ENCODE results near the gene CLCNKB. TPM values are rescaled to one million over a fixed set of nuclear protein-coding genes. Genes with fewer than 3 reads are reported as not detected.

The CLCNKB gene
- total and polyA plus RNA-seq, 2 donors = 0.10 to 0.95 TPM

GRCh38 chr1:16088996-16089395 lies 45.4 kb downstream of the CLCNKB start:
- DNase-seq (ENCODE audit: extremely low spot score) = no peak
- Histone ChIP-seq H3K27ac (ENCODE audit: low read depth) (no peak overlapping the region), H3K4me1 (ENCODE audit: insufficient read depth) (no peaks in the 10 kb centered on the region), H3K36me3 (ENCODE audit: insufficient read depth) (no peaks in the 10 kb centered on the region), H3K4me3 (ENCODE audit: low read depth, low read length) (no peak overlapping the region)
- WGBS = 79% methylated on average over 9 of the region's 9 CpGs

- Histone ChIP-seq H3K4me3 (ENCODE audit: low read depth, low read length) (no peak overlapping the region), H3K36me3 (ENCODE audit: insufficient read depth) (no peaks in the 10 kb centered on the region), H3K27ac (ENCODE audit: low read depth) (no peak overlapping the region), H3K4me1 (ENCODE audit: insufficient read depth) (no peaks in the 10 kb centered on the region)
- WGBS = 72% methylated on average over 5 of the region's 5 CpGs
- no peak for DNase-seq (ENCODE audit: extremely low spot score)
Measured at GRCh38 chr1:16090076-16090826, 46.7 kb downstream of the CLCNKB start.

- Histone ChIP-seq H3K4me3 (ENCODE audit: low read depth, low read length) (no peak overlapping the region), H3K27ac (ENCODE audit: low read depth) (no peak overlapping the region), H3K36me3 (ENCODE audit: insufficient read depth) (no peaks in the 10 kb centered on the region), H3K4me1 (ENCODE audit: insufficient read depth) (no peaks in the 10 kb centered on the region)
- 86% methylated on average over 8 of the region's 8 CpGs for WGBS
- no peak for DNase-seq (ENCODE audit: extremely low spot score)
Measured at GRCh38 chr1:16091296-16091695, 47.7 kb downstream of the CLCNKB start.

GRCh38 chr1:16092097-16092922 lies 48.7 kb downstream of the CLCNKB start:
- H3K36me3 ChIP-seq (ENCODE audit: insufficient read depth) = no peaks in the 10 kb centered on the region
- no peaks in the 10 kb centered on the region for H3K4me1 ChIP-seq (ENCODE audit: insufficient read depth)
- H3K4me3 ChIP-seq (ENCODE audit: low read depth, low read length) = no peak overlapping the region
- H3K27ac ChIP-seq (ENCODE audit: low read depth) = no peak overlapping the region
- no peak for DNase-seq (ENCODE audit: extremely low spot score)
- WGBS = 84% methylated on average over 18 of the region's 18 CpGs

GRCh38 chr1:16092923-16093511 lies 49.4 kb downstream of the CLCNKB start:
- DNase-seq (ENCODE audit: extremely low spot score) = no peak
- H3K4me3 ChIP-seq (ENCODE audit: low read depth, low read length) = no peak overlapping the region
- WGBS = 91% methylated on average over 9 of the region's 9 CpGs
- no peaks in the 10 kb centered on the region for H3K4me1 ChIP-seq (ENCODE audit: insufficient read depth)
- H3K27ac ChIP-seq (ENCODE audit: low read depth) = no peak overlapping the region
- no peaks in the 10 kb centered on the region for H3K36me3 ChIP-seq (ENCODE audit: insufficient read depth)

- H3K4me3 ChIP-seq (ENCODE audit: low read depth, low read length) = no peak overlapping the region
- 68% methylated on average over 9 of the region's 9 CpGs for WGBS
- DNase-seq (ENCODE audit: extremely low spot score) = no peak
- no peak overlapping the region for H3K27ac ChIP-seq (ENCODE audit: low read depth)
- no peaks in the 10 kb centered on the region for H3K36me3 ChIP-seq (ENCODE audit: insufficient read depth)
- H3K4me1 ChIP-seq (ENCODE audit: insufficient read depth) = no peaks in the 10 kb centered on the region
Measured at GRCh38 chr1:16093611-16094010, 50.0 kb downstream of the CLCNKB start.

- no peak for DNase-seq (ENCODE audit: extremely low spot score)
- Histone ChIP-seq H3K4me1 (ENCODE audit: insufficient read depth) (no peaks in the 10 kb centered on the region), H3K4me3 (ENCODE audit: low read depth, low read length) (no peak overlapping the region), H3K27ac (ENCODE audit: low read depth) (no peak overlapping the region), H3K36me3 (ENCODE audit: insufficient read depth) (no peaks in the 10 kb centered on the region)
- WGBS = 94% methylated on average over 21 of the region's 21 CpGs
Measured at GRCh38 chr1:16094453-16095158, 51.0 kb downstream of the CLCNKB start.

- DNase-seq (ENCODE audit: extremely low spot score) = no peak
- 76% methylated on average over 9 of the region's 9 CpGs for WGBS
- Histone ChIP-seq H3K27ac (ENCODE audit: low read depth) (no peak overlapping the region), H3K4me1 (ENCODE audit: insufficient read depth) (no peaks in the 10 kb centered on the region), H3K4me3 (ENCODE audit: low read depth, low read length) (no peak overlapping the region), H3K36me3 (ENCODE audit: insufficient read depth) (no peaks in the 10 kb centered on the region)
Measured at GRCh38 chr1:16095447-16095846, 51.9 kb downstream of the CLCNKB start.

- DNase-seq (ENCODE audit: extremely low spot score) = no peak
- Histone ChIP-seq H3K36me3 (ENCODE audit: insufficient read depth) (no peaks in the 10 kb centered on the region), H3K4me1 (ENCODE audit: insufficient read depth) (no peaks in the 10 kb centered on the region), H3K27ac (ENCODE audit: low read depth) (no peak overlapping the region), H3K4me3 (ENCODE audit: low read depth, low read length) (no peak overlapping the region)
- WGBS = 100% methylated on average over 1 of the region's 1 CpG
Measured at GRCh38 chr1:16099412-16099811, 55.8 kb downstream of the CLCNKB start.

GRCh38 chr1:16101623-16102022 lies 58.0 kb downstream of the CLCNKB start:
- H3K4me3 ChIP-seq (ENCODE audit: low read depth, low read length) = no peak overlapping the region
- H3K4me1 ChIP-seq (ENCODE audit: insufficient read depth) = no peaks in the 10 kb centered on the region
- H3K36me3 ChIP-seq (ENCODE audit: insufficient read depth) = no peaks in the 10 kb centered on the region
- no peak for DNase-seq (ENCODE audit: extremely low spot score)
- WGBS = 49% methylated on average over 9 of the region's 9 CpGs
- H3K27ac ChIP-seq (ENCODE audit: low read depth) = no peak overlapping the region

Other genes with a start within 250 kb of the CLCNKB start
- 2.9 TPM for gene UQCRHL, start 236.1 kb upstream of the CLCNKB start, total RNA-seq
- 3.5 TPM for gene UQCRHL, start 236.1 kb upstream of the CLCNKB start, polyA plus RNA-seq
- gene SPEN, start 196.1 kb upstream of the CLCNKB start, total RNA-seq = 47.6 TPM
- 31.8 TPM for gene SPEN, start 196.1 kb upstream of the CLCNKB start, polyA plus RNA-seq
- 17.1 TPM for gene ZBTB17, start 67.7 kb upstream of the CLCNKB start, total RNA-seq
- gene ZBTB17, start 67.7 kb upstream of the CLCNKB start, polyA plus RNA-seq = 30.4 TPM
- gene SRARP, start 39.5 kb upstream of the CLCNKB start, total RNA-seq = not detected
- 0.03 TPM for gene SRARP, start 39.5 kb upstream of the CLCNKB start, polyA plus RNA-seq
- 13.0 TPM for gene HSPB7, start 25.7 kb upstream of the CLCNKB start, total RNA-seq
- gene HSPB7, start 25.7 kb upstream of the CLCNKB start, polyA plus RNA-seq = 144 TPM
- not detected for gene CLCNKA, start 21.7 kb upstream of the CLCNKB start, total RNA-seq
- gene CLCNKA, start 21.7 kb upstream of the CLCNKB start, polyA plus RNA-seq = 0.09 TPM
- not detected for gene FAM131C, start 29.9 kb downstream of the CLCNKB start, total RNA-seq
- 0.30 TPM for gene FAM131C, start 29.9 kb downstream of the CLCNKB start, polyA plus RNA-seq
- 11.3 TPM for gene EPHA2, start 112.3 kb downstream of the CLCNKB start, total RNA-seq
- gene EPHA2, start 112.3 kb downstream of the CLCNKB start, polyA plus RNA-seq = 16.2 TPM
- gene ARHGEF19, start 168.9 kb downstream of the CLCNKB start, total RNA-seq = 6.9 TPM
- 15.2 TPM for gene ARHGEF19, start 168.9 kb downstream of the CLCNKB start, polyA plus RNA-seq
- 3.2 TPM for gene CPLANE2, start 193.4 kb downstream of the CLCNKB start, total RNA-seq
- gene CPLANE2, start 193.4 kb downstream of the CLCNKB start, polyA plus RNA-seq = 8.5 TPM

Data from urinary bladder (tissue), 4 donors.